Neural progenitor cell (in vitro differentiated cells): ENCODE results near the gene FAM180A. TPM values are rescaled to one million over a fixed set of nuclear protein-coding genes. Genes with fewer than 3 reads are reported as not detected.
A peak's percentile ranks its signal among the peaks of the same experiment; 100 is the strongest.
"Not testable (repeated sequence)": the region's sequence is repeated elsewhere in the genome, so short reads cannot be mapped to it uniquely, and the experiment has no call there.

ENCODE experiments used
- DNase-seq: peaks from one replicate; pipeline ENCODE4 v3.0.0-alpha.2; 2016; ENCODE audit warnings: low spot score
- H2AFZ ChIP-seq: fragments of 200-600 bp; sonication (generic); replicated peaks from 2 replicates; pipeline ENCODE4 v1.6.1; 2016; ENCODE audit warnings: antibody characterized with exemption
- H3F3A ChIP-seq: fragments of 200-600 bp; sonication (generic); 2 replicates; pipeline ENCODE4 v1.6.1; 2016; ENCODE audit warnings: antibody characterized with exemption, low read depth
- H3K27ac ChIP-seq: fragments of 200-600 bp; sonication (generic); 2 replicates; pipeline ENCODE4 v1.5.1; 2016; ENCODE audit warnings: mild to moderate bottlenecking
- H3K27me3 ChIP-seq: fragments of 200-600 bp; sonication (generic); 2 replicates; pipeline ENCODE4 v1.6.1; 2016; ENCODE audit warnings: mild to moderate bottlenecking, moderate library complexity
- H3K36me3 ChIP-seq: fragments of 200-600 bp; sonication (generic); 2 replicates; pipeline ENCODE4 v1.5.1; 2016
- H3K4me1 ChIP-seq: fragments of 200-600 bp; sonication (generic); 2 replicates; pipeline ENCODE4 v1.6.1; 2016; ENCODE audit warnings: mixed run types
- H3K4me2 ChIP-seq: fragments of 200-600 bp; sonication (generic); 2 replicates; pipeline ENCODE4 v1.6.1; 2016
- H3K4me3 ChIP-seq: fragments of 200-600 bp; sonication (generic); 2 replicates; pipeline ENCODE4 v1.5.1; 2016
- H3K79me2 ChIP-seq: fragments of 200-600 bp; sonication (generic); 2 replicates; pipeline ENCODE4 v1.6.1; 2016; ENCODE audit warnings: low read depth
- H3K9ac ChIP-seq: fragments of 200-600 bp; sonication (generic); 2 replicates; pipeline ENCODE4 v1.6.1; 2016
- H3K9me3 ChIP-seq: fragments of 200-600 bp; sonication (generic); 2 replicates; pipeline ENCODE4 v1.5.1; 2016; ENCODE audit warnings: low read depth
- H4K20me1 ChIP-seq: fragments of 200-600 bp; sonication (generic); 2 replicates; pipeline ENCODE4 v1.6.1; 2016; ENCODE audit warnings: low read depth
- H3K27ac Mint-ChIP-seq: 3 replicates; pipeline ENCODE4 v1.8.0; 2021; ENCODE audit warnings: mixed read lengths
- H3K27me3 Mint-ChIP-seq: 2 replicates; pipeline ENCODE4 v1.8.0; 2022; ENCODE audit warnings: low read depth, mild to moderate bottlenecking, inconsistent platforms, moderate library complexity, mixed read lengths; ENCODE audit not compliant: insufficient read depth
- H3K36me3 Mint-ChIP-seq: 3 replicates; pipeline ENCODE4 v1.8.0; 2021; ENCODE audit warnings: mixed read lengths
- H3K4me1 Mint-ChIP-seq: 3 replicates; pipeline ENCODE4 v1.8.0; 2021; ENCODE audit warnings: mixed read lengths
- H3K4me3 Mint-ChIP-seq: 3 replicates; pipeline ENCODE4 v1.8.0; 2021; ENCODE audit warnings: mild to moderate bottlenecking, moderate library complexity, mixed read lengths
- H3K9me3 Mint-ChIP-seq: 3 replicates; pipeline ENCODE4 v1.8.0; 2020; ENCODE audit warnings: mixed read lengths
- EZH2 ChIP-seq: fragments of 200-600 bp; sonication (generic); IDR thresholded peaks from 2 replicates; pipeline ENCODE4 v1.6.1; 2017; ENCODE audit warnings: antibody characterized with exemption, mild to moderate bottlenecking, moderate library complexity
- EZH2phosphoT487 ChIP-seq: fragments of 200-600 bp; sonication (generic); IDR thresholded peaks from 2 replicates; pipeline ENCODE4 v1.6.1; 2017; ENCODE audit warnings: antibody characterized with exemption
- total RNA-seq: library from RNA; depleted of rRNA; stranded (reverse); fragments of >200 nt; gene quantifications from 2 replicates; pipeline ENCODE4 v1.2.3, GENCODE V29; 2015; ENCODE audit warnings: low replicate concordance
- TF ChIP-seq, protein P1 (sequence below): fragments of 200-600 bp; sonication (generic); IDR thresholded peaks from 2 replicates; pipeline ENCODE4 v1.5.1; 2017; ENCODE audit warnings: antibody characterized with exemption, mild to moderate bottlenecking

Gene FAM180A
- total RNA-seq, 1 donor from 2014 or later, result not detected

DNA sequence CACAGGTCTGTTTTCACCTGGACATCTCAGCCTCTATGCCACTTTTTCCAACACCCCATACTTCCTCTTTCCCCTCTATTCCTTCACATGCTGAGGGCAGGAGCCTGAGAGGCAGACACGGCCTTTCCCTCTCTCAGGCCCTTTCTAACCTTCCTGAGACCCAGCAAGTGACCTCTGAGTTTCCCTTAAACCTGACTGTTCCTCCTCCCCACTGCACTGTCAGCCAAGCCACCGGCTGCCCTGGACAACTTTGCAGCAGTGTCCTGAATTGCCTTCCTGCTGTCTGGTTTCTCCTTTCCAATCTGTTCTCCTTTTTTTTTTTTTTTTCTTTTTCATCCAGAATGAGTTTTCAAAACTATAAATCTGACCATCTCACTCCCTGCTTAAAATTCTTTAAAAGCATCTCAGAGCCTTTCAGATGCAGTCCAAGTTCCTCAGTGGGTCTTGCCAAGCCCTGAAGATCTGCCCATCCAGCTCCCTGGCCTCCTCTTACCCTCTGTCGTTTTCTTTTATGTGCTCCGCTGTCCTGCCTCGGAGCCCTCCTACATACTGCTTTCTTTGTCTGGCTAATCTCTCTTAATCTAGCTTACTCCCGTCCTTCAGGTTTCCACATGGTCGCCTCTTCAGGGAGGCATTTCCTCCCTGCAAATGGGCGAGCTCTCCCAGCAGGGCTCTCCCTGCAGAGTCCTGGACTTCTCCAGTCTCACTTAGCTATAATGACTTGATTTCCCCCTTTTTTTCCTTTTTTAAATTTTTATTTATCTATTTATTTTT is 51.1 kb downstream of the FAM180A start:
- no peaks in the 10 kb centered on the region for H4K20me1 ChIP-seq
- H3K9ac ChIP-seq, result no peak overlapping the region
- H2AFZ ChIP-seq, result no peak overlapping the region
- no peak for TF ChIP-seq EZH2phosphoT487
- TF ChIP-seq, protein P1, sequence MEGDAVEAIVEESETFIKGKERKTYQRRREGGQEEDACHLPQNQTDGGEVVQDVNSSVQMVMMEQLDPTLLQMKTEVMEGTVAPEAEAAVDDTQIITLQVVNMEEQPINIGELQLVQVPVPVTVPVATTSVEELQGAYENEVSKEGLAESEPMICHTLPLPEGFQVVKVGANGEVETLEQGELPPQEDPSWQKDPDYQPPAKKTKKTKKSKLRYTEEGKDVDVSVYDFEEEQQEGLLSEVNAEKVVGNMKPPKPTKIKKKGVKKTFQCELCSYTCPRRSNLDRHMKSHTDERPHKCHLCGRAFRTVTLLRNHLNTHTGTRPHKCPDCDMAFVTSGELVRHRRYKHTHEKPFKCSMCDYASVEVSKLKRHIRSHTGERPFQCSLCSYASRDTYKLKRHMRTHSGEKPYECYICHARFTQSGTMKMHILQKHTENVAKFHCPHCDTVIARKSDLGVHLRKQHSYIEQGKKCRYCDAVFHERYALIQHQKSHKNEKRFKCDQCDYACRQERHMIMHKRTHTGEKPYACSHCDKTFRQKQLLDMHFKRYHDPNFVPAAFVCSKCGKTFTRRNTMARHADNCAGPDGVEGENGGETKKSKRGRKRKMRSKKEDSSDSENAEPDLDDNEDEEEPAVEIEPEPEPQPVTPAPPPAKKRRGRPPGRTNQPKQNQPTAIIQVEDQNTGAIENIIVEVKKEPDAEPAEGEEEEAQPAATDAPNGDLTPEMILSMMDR, result no peak
- TF ChIP-seq EZH2, result no peak
- peaks cover 7% of the 10 kb centered on the region for H3K27me3 Mint-ChIP-seq
- peak overlapping the region; percentile 5 for H3K4me2 ChIP-seq
- no peaks in the 10 kb centered on the region for H3K36me3 ChIP-seq
- no peaks in the 10 kb centered on the region for H3K79me2 ChIP-seq
- H3K4me1 Mint-ChIP-seq, result peaks cover 10% of the 10 kb centered on the region
- peaks cover 5% of the 10 kb centered on the region for H3K36me3 Mint-ChIP-seq
- peak overlapping the region; percentile 28 for H3K27ac Mint-ChIP-seq
- H3K9me3 Mint-ChIP-seq, result peaks cover 3% of the 10 kb centered on the region
- H3K4me3 ChIP-seq, result no peak overlapping the region
- H3K4me3 Mint-ChIP-seq, result no peak overlapping the region
- no peaks in the 10 kb centered on the region for H3K9me3 ChIP-seq
- H3K27ac ChIP-seq, result no peak overlapping the region
- peak; percentile 65 for DNase-seq
- peaks cover 13% of the 10 kb centered on the region for H3F3A ChIP-seq
- peaks cover 8% of the 10 kb centered on the region for H3K4me1 ChIP-seq
- H3K27me3 ChIP-seq, result no peaks in the 10 kb centered on the region

DNA sequence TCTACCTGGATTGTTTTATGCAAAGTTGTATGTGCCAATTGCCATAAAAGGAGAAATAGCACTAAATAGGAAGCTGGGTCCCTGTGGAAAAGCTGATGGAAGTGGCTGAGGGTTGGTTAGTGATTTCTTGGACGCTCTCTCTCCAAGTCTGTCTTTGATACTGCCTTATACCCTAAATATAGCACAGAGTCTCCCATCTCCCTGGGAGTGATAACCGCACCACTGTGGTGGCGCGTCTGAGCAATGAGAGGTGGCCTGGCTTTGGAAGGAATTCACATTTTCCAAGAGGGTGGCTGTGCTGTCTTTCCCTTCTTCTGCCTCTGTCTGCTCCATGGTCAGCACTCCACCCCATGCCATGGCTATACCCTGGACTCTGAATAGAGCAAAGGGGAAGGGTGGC is 55.1 kb downstream of the FAM180A start:
- no peak for TF ChIP-seq EZH2
- TF ChIP-seq, protein P1, result no peak
- peaks cover 13% of the 10 kb centered on the region for H3F3A ChIP-seq
- no peak for DNase-seq
- no peaks in the 10 kb centered on the region for H3K79me2 ChIP-seq
- H3K9me3 ChIP-seq, result no peaks in the 10 kb centered on the region
- H3K27ac ChIP-seq, result no peak overlapping the region
- H3K4me2 ChIP-seq, result no peak overlapping the region
- no peak overlapping the region for H3K4me3 ChIP-seq
- H4K20me1 ChIP-seq, result no peaks in the 10 kb centered on the region
- H3K27me3 Mint-ChIP-seq, result peaks cover 9% of the 10 kb centered on the region
- no peak overlapping the region for H3K9ac ChIP-seq
- peaks cover 8% of the 10 kb centered on the region for H3K4me1 ChIP-seq
- H3K4me3 Mint-ChIP-seq, result no peak overlapping the region
- no peaks in the 10 kb centered on the region for H3K36me3 ChIP-seq
- H3K9me3 Mint-ChIP-seq, result no peaks in the 10 kb centered on the region
- peaks cover 14% of the 10 kb centered on the region for H3K36me3 Mint-ChIP-seq
- no peaks in the 10 kb centered on the region for H3K27me3 ChIP-seq
- no peak overlapping the region for H3K27ac Mint-ChIP-seq
- H3K4me1 Mint-ChIP-seq, result peaks cover 10% of the 10 kb centered on the region
- H2AFZ ChIP-seq, result no peak overlapping the region

DNA sequence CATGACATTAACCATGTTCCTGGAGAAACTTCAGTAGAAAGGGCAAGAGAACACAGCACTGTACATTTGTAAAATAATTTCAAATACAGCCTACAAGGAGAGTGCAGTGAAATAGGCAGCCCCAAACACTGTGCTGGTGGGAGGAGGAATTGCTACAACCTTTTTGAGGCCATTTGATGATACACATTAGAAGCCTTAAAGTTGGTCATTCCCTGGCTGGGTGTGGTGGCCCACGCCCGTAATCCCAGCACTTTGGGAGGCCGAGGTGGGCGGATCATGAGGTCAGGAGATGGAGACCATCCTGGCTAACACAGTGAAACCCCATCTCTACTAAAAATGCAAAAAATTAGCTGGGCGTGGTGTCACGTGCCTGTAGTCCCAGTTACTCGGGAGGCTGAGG is 56.0 kb downstream of the FAM180A start:
- not testable (repeated sequence) for H3K79me2 ChIP-seq, H3K27me3 ChIP-seq, H3K4me1 Mint-ChIP-seq, H3K4me2 ChIP-seq, H3K4me3 ChIP-seq, H2AFZ ChIP-seq, H3K9ac ChIP-seq, DNase-seq, H3K4me1 ChIP-seq, H3K27ac Mint-ChIP-seq, H3F3A ChIP-seq, H3K36me3 ChIP-seq, H3K27ac ChIP-seq, H3K9me3 ChIP-seq, H4K20me1 ChIP-seq, H3K9me3 Mint-ChIP-seq, H3K4me3 Mint-ChIP-seq, H3K27me3 Mint-ChIP-seq
- peaks cover 14% of the 10 kb centered on the region for H3K36me3 Mint-ChIP-seq

DNA sequence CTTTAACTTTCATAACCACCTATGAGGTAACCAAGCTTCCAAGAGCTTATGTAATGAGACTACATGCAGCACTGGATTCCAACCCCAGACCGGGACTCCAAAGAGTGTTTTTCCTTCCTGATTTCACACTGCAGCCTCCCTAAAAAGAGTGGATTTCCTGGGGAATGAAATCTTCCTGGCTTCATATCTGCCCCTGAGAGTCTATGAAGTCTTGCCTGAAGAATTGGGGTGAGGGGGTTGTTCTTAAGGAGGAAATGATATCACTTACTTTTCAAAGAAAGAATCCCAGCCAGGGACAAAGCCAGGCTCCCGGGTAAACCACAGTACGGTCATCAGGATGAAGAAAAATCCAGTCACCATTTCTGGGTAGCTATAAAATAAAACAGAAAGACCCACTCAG is 56.6 kb downstream of the FAM180A start:
- H3K4me3 Mint-ChIP-seq, result no peak overlapping the region
- Histone ChIP-seq H2AFZ (no peak overlapping the region), H3K79me2 (no peaks in the 10 kb centered on the region), H3K4me1 (peaks cover 3% of the 10 kb centered on the region), H3K36me3 (no peaks in the 10 kb centered on the region), H3K9ac (no peak overlapping the region), H3F3A (peaks cover 4% of the 10 kb centered on the region), H3K4me2 (no peak overlapping the region), H3K9me3 (no peaks in the 10 kb centered on the region), H4K20me1 (no peaks in the 10 kb centered on the region), H3K27ac (no peak overlapping the region), H3K4me3 (no peak overlapping the region), H3K27me3 (no peaks in the 10 kb centered on the region)
- peaks cover 3% of the 10 kb centered on the region for H3K4me1 Mint-ChIP-seq
- peaks cover 14% of the 10 kb centered on the region for H3K36me3 Mint-ChIP-seq
- no peak for DNase-seq
- TF ChIP-seq EZH2 (no peak), EZH2phosphoT487 (no peak)
- TF ChIP-seq, protein P1, result no peak
- no peak overlapping the region for H3K27ac Mint-ChIP-seq
- H3K27me3 Mint-ChIP-seq, result peaks cover 4% of the 10 kb centered on the region
- no peaks in the 10 kb centered on the region for H3K9me3 Mint-ChIP-seq
